Ovary (tissue), 3 donors: ENCODE measurements around the gene DAGLA.
"Not testable (repeated sequence)": the region's sequence is repeated elsewhere in the genome, so short reads cannot be mapped to it uniquely, and the experiment has no call there.

Experiments
- CTCF ChIP-seq, 3 donors: fragments of 450-650 bp in 2 of 3; fragments of 200-600 bp in 1 of 3; IDR thresholded peaks; one replicate each; pipeline versions ENCODE4 v1.5.1 to v1.8.0; 2016 to 2022; ENCODE audit warnings: antibody characterized with exemption in 3 of 3, mild to moderate bottlenecking in 1 of 3
- POLR2A ChIP-seq: fragments of 450-650 bp; IDR thresholded peaks from one replicate; pipeline ENCODE4 v1.6.1; 2017; ENCODE audit warnings: antibody characterized with exemption, mild to moderate bottlenecking, moderate library complexity
- donor health status: DM: no; HTN: no; CAD: no.

- not testable (repeated sequence) for TF ChIP-seq CTCF (IDR thresholded peaks at IDR 0.05); POLR2A
Observed at GRCh38 chr11:61655266-61656159, 24.7 kb upstream of the DAGLA start.
